HG02678 (cell line): ENCODE results near the gene AFF1.

ENCODE experiments used
- ATAC-seq: cut with Tn5 transposase; IDR thresholded peaks from one replicate; pipeline ENCODE4 v1.9.1; 2021; ENCODE audit warnings: mild to moderate bottlenecking, moderate library complexity; ENCODE audit not compliant: unreplicated experiment

The AFF1 gene

GRCh38 chr4:87103086-87103485 is 168.3 kb downstream of the AFF1 start:
- no peak for ATAC-seq

- no peak for ATAC-seq
These were observed 168.9 kb downstream of the AFF1 start for GRCh38 chr4:87103691-87104187.

- no peak for ATAC-seq
These were observed 170.5 kb downstream of the AFF1 start for GRCh38 chr4:87105101-87105845.

GRCh38 chr4:87108142-87108546 is 173.3 kb downstream of the AFF1 start:
- no peak for ATAC-seq

- ATAC-seq: no peak
These were observed 174.3 kb downstream of the AFF1 start for GRCh38 chr4:87109121-87109520.

GRCh38 chr4:87109945-87110344 is 175.1 kb downstream of the AFF1 start:
- no peak for ATAC-seq

- no peak for ATAC-seq
These were observed 177.3 kb downstream of the AFF1 start for GRCh38 chr4:87112063-87112462.

GRCh38 chr4:87114245-87115062 is 179.6 kb downstream of the AFF1 start:
- no peak for ATAC-seq

- ATAC-seq: no peak
These were observed 181.4 kb downstream of the AFF1 start for GRCh38 chr4:87116231-87116630.

GRCh38 chr4:87117051-87117731 is 182.4 kb downstream of the AFF1 start:
- ATAC-seq: no peak

GRCh38 chr4:87117732-87118075 is 182.9 kb downstream of the AFF1 start:
- no peak for ATAC-seq

- ATAC-seq: no peak
These were observed 183.6 kb downstream of the AFF1 start for GRCh38 chr4:87118421-87118820.

- no peak for ATAC-seq
These were observed 184.0 kb downstream of the AFF1 start for GRCh38 chr4:87118826-87119225.

- peak; percentile 48 for ATAC-seq
These were observed 185.2 kb downstream of the AFF1 start for GRCh38 chr4:87120010-87120409.

- no peak for ATAC-seq
These were observed 185.8 kb downstream of the AFF1 start for GRCh38 chr4:87120411-87121162.

GRCh38 chr4:87121341-87122065 is 186.7 kb downstream of the AFF1 start:
- no peak for ATAC-seq

- ATAC-seq: no peak
These were observed 187.4 kb downstream of the AFF1 start for GRCh38 chr4:87122252-87122651.

- ATAC-seq: no peak
These were observed 191.2 kb downstream of the AFF1 start for GRCh38 chr4:87126056-87126455.

GRCh38 chr4:87128006-87128705 is 193.3 kb downstream of the AFF1 start:
- ATAC-seq: no peak

- no peak for ATAC-seq
These were observed 194.9 kb downstream of the AFF1 start for GRCh38 chr4:87129681-87130080.
